IPS-11a (cell line): ENCODE measurements around the gene SLC26A1.

ENCODE experiments used
- H3K4me3 ChIP-seq: one replicate; pipeline ENCODE4 v1.5.1; 2013; ENCODE audit warnings: low read depth, low read length, control low read depth

The SLC26A1 gene

GRCh38 chr4:993111-994029 lies at the start of gene SLC26A1:
Gene SLC26A1 (minus strand): TSS chr4:993404. CDS start chr4:991703, 1,701 bp downstream.
- H3K4me3 ChIP-seq = no peak within 1 kb of the TSS

GRCh38 chr4:1042352-1043055 lies 49.3 kb upstream of the SLC26A1 start:
- no peak overlapping the region for H3K4me3 ChIP-seq

- H3K4me3 ChIP-seq = no peak overlapping the region
Measured at GRCh38 chr4:1041936-1042330, 48.7 kb upstream of the SLC26A1 start.

GRCh38 chr4:1041147-1041935 lies 48.1 kb upstream of the SLC26A1 start:
- H3K4me3 ChIP-seq = no peak overlapping the region

- no peak overlapping the region for H3K4me3 ChIP-seq
Measured at GRCh38 chr4:1040344-1041146, 47.3 kb upstream of the SLC26A1 start.

GRCh38 chr4:1039493-1040343 lies 46.5 kb upstream of the SLC26A1 start:
- no peak overlapping the region for H3K4me3 ChIP-seq

GRCh38 chr4:1038948-1039492 lies 45.8 kb upstream of the SLC26A1 start:
- no peak overlapping the region for H3K4me3 ChIP-seq

- H3K4me3 ChIP-seq = no peak overlapping the region
Measured at GRCh38 chr4:1036976-1037810, 44.0 kb upstream of the SLC26A1 start.

- H3K4me3 ChIP-seq = no peak overlapping the region
Measured at GRCh38 chr4:1036095-1036494, 42.9 kb upstream of the SLC26A1 start.

GRCh38 chr4:1035510-1035909 lies 42.3 kb upstream of the SLC26A1 start:
- H3K4me3 ChIP-seq = no peak overlapping the region

- H3K4me3 ChIP-seq = no peak overlapping the region
Measured at GRCh38 chr4:1033840-1034551, 40.8 kb upstream of the SLC26A1 start.

- no peak overlapping the region for H3K4me3 ChIP-seq
Measured at GRCh38 chr4:1032861-1033260, 39.7 kb upstream of the SLC26A1 start.

GRCh38 chr4:1031956-1032795 lies 39.0 kb upstream of the SLC26A1 start:
- H3K4me3 ChIP-seq = no peak overlapping the region

GRCh38 chr4:1031346-1031745 lies 38.1 kb upstream of the SLC26A1 start:
- H3K4me3 ChIP-seq = no peak overlapping the region

GRCh38 chr4:1030559-1030958 lies 37.4 kb upstream of the SLC26A1 start:
- no peak overlapping the region for H3K4me3 ChIP-seq

- no peak overlapping the region for H3K4me3 ChIP-seq
Measured at GRCh38 chr4:1030031-1030430, 36.8 kb upstream of the SLC26A1 start.

GRCh38 chr4:1029529-1029928 lies 36.3 kb upstream of the SLC26A1 start:
- H3K4me3 ChIP-seq = no peak overlapping the region
